ENCODE data around the gene SEC31B.

The SEC31B gene, protein sequence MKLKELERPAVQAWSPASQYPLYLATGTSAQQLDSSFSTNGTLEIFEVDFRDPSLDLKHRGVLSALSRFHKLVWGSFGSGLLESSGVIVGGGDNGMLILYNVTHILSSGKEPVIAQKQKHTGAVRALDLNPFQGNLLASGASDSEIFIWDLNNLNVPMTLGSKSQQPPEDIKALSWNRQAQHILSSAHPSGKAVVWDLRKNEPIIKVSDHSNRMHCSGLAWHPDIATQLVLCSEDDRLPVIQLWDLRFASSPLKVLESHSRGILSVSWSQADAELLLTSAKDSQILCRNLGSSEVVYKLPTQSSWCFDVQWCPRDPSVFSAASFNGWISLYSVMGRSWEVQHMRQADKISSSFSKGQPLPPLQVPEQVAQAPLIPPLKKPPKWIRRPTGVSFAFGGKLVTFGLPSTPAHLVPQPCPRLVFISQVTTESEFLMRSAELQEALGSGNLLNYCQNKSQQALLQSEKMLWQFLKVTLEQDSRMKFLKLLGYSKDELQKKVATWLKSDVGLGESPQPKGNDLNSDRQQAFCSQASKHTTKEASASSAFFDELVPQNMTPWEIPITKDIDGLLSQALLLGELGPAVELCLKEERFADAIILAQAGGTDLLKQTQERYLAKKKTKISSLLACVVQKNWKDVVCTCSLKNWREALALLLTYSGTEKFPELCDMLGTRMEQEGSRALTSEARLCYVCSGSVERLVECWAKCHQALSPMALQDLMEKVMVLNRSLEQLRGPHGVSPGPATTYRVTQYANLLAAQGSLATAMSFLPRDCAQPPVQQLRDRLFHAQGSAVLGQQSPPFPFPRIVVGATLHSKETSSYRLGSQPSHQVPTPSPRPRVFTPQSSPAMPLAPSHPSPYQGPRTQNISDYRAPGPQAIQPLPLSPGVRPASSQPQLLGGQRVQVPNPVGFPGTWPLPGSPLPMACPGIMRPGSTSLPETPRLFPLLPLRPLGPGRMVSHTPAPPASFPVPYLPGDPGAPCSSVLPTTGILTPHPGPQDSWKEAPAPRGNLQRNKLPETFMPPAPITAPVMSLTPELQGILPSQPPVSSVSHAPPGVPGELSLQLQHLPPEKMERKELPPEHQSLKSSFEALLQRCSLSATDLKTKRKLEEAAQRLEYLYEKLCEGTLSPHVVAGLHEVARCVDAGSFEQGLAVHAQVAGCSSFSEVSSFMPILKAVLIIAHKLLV

GRCh38 chr10:100519311-100520051 is at the start of gene SEC31B:
SEC31B (minus strand) TSS chr10:100519861; CDS start chr10:100516952, 2,909 bp downstream.
- no peak for DNase-seq (ENCODE audit: low spot score)

DNA sequence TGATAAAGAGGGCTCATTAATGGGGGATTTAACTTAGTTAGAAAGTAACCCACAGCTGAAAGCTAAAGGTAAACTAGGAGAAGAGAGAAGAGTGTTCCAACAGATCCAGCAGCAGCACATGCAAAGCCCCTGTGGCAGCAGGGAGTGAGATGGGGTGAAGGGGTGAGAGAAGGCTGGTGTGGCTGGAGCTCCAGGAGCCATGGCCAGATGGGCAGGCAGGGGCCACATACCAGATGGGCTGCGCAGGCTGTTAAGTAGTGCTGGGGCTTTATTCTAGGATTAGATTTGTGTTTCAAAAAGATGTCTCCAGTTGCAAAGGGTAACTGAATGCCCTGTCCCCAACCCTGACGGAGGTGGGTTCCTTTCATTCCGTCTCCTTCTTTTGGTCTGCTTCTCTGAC is 49.3 kb upstream of the SEC31B start:
- no peak for DNase-seq (ENCODE audit: low spot score)

DNA sequence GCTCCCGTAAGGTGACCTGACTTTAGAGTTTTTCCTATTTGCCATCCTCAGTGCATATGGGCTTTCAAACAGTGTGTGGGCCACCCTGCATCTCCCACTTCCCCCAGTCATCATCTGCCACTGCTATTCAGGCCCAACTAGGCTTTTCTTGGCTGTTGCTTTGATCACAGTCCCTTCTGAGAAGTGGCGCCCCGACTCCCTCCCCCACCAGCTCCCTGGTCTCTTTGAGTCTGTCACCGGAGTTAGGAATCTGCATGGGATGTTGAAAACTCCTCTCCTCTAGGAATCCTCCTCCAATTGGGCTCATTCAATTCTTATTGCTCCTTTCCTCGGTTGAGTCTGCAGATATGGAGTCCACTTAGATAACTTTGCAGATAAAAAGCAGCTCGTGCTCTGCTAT is 48.2 kb upstream of the SEC31B start:
- no peak for DNase-seq (ENCODE audit: low spot score)

DNA sequence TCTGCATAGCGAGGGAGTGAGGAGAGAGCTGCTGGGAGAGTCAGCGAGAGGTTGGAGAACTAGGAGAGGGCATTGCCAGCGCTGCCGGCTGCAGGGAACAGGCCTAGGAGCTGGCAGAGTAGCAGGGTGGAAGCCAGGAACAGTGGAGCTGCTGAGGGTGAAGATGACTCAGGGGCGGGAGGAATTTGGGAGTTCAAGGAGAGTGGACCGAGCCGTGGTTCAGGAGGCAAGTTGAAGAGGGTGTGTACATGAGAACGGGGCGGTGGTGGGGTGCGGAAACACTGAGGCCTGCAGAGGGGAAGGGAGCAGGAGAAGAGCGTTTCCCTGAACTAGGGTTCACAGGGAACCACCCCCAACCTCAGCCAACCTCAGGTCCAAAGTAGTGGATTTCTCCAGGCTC is 47.6 kb upstream of the SEC31B start:
- DNase-seq (ENCODE audit: low spot score), result peak; percentile 24

DNA sequence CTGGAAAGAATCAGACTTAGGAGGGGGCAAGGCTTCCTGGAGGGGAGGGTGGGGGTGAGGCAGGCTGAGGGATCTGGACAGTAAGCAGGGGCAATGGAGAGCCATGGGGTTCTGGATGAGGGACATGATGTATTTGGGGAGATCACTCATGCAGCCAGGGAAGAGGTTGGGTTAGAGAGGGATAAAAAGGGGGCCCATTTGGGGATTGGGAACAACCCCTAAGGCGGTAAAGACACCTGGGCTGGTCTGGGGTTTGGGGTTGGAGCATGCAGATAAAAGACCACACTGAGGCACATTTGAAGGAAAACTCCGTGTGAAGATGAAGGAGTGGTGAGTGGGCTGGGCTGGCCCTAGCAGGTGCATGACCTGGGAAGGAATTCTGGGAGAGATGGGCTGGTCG is 46.9 kb upstream of the SEC31B start:
- DNase-seq (ENCODE audit: low spot score), result no peak

DNA sequence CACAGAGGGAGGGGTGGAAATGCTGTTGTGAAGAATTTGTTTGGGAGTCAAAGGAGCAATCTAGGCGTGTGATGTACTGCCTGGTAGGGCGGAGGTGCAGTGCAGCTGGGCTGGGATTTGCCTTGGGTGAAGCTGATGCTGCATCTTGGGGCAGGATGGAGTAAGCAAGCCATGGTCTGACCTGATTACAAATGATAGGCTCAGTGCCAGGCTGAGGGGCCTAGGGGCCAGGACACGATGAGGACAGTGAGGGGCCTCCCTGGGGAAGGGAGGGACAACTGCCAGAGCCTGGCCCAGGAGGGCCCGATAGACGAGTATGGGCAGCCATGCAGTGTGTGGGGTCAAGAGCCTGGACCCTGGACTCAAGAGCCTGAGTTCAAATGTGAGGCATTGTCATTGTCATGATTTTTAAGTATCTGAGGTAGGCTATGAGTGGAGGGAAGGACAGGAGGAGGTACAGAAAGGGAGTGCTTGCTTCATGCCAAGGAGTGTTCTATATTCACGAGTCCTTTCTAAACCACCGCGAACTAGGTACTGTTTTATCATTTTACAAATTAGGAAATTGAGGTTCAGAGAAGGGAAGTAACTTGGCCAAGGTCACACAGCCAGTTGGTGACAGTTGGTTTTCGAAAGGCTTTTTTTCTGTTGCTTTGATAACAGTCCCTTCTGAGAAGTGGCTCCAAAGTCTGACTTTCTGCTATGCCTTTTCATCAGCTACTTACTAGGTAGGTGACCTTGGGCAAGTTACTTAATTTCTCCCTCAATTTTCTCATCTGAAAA is 45.7 kb upstream of the SEC31B start:
- DNase-seq (ENCODE audit: low spot score), result no peak

- peak; percentile 48 for DNase-seq (ENCODE audit: low spot score)
Measured at GRCh38 chr10:100562008-100562672, 42.5 kb upstream of the SEC31B start.

GRCh38 chr10:100561005-100561404 is 41.3 kb upstream of the SEC31B start:
- no peak for DNase-seq (ENCODE audit: low spot score)

DNA sequence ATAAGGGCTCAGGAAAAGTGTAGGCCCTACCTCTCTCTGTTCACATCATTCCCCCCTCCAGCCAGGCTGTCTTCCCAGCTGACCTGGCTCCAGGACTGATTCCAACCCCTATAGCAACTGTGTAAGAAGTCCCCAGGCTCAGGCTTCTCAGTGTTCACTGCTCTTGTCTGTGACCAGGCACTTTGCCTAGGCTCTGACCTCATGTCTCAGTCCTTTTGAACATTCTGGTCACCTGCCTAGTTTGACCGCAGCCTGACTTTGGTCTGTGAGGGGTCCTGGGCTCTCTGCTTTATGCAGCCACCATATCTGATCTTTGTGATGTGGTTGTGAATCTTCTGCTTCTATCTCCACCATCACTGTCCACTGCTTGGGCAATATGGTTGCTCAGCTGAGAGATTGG is 40.6 kb upstream of the SEC31B start:
- no peak for DNase-seq (ENCODE audit: low spot score)

DNA sequence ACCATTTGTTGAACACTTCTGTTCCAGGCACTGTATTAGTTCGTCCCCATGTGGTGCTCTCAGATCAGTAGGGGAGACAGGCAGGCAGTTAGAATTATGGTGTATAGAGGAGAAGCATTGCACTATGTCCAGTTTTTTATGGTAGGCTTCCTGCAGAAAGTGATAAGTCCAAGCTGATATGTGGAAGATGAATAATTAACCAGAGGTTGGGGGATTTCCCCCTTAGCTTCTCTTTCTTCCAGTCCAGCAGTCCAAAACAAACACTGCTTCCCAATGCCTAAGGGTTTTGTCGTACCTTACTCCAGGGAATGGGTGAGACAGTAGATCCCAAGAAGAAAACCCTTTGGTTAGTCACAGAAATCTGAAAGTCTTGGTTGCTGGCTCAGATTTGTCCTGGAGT is 35.2 kb upstream of the SEC31B start:
- DNase-seq (ENCODE audit: low spot score), result no peak

DNA sequence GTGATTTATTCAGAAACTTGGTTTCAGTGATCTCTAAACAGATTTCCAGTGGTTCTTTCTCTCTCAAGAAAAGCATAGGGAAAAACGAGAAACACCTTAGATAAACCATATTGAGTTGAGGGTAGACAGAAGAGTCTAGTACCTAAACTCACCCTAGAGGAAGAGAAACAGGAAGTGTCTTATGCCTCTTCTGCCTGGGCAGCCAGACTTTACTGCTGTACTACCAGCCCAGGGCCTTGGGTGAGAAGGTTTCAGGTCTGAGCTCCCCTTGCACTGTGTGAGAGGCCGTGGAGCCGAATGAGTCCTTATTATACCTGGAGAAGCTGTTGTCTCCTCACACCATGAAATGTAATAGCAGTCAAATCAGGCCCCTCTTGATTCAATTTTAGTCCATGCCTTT is 34.3 kb upstream of the SEC31B start:
- DNase-seq (ENCODE audit: low spot score), result no peak

DNA sequence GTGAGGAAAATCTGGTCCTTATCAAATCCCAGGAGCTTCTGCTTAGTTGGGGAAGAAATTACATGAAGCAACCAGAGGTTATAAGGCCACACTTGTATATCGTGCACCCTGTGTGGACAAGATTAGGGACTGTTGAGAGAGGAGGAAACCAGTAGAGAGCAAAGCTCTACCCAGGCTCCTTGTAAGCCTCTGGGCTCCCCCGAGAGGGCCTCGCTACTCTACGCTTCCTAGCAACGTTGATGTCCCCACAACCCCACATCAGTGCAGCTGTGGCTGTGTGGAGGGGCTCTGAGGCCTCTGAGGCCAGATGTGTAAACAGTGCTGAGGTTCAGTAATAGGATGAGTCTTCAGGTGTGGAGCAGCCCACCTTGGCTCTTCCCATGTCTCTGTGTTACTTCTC is 32.1 kb upstream of the SEC31B start:
- DNase-seq (ENCODE audit: low spot score), result no peak

GRCh38 chr10:100551196-100551595 is 31.5 kb upstream of the SEC31B start:
- no peak for DNase-seq (ENCODE audit: low spot score)

DNA sequence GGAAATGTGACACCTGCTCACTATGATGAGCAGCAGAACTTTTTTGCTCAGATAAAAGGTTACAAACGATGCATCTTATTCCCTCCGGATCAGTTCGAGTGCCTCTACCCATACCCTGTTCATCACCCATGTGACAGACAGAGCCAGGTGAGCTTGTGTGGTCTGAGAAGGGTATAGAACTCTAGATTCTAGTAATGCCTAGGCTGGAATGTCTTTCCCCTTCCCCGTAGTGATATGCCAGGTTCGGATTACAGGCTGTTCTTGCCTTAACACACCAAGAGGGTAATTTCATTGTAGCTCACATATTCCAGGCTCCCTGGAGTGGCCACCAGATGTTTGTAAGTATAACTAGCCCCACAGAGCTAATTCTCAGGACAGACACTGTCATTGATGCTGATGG is 25.3 kb upstream of the SEC31B start:
- DNase-seq (ENCODE audit: low spot score), result no peak

- no peak for DNase-seq (ENCODE audit: low spot score)
Measured at GRCh38 chr10:100537475-100537874, 17.8 kb upstream of the SEC31B start.

DNA sequence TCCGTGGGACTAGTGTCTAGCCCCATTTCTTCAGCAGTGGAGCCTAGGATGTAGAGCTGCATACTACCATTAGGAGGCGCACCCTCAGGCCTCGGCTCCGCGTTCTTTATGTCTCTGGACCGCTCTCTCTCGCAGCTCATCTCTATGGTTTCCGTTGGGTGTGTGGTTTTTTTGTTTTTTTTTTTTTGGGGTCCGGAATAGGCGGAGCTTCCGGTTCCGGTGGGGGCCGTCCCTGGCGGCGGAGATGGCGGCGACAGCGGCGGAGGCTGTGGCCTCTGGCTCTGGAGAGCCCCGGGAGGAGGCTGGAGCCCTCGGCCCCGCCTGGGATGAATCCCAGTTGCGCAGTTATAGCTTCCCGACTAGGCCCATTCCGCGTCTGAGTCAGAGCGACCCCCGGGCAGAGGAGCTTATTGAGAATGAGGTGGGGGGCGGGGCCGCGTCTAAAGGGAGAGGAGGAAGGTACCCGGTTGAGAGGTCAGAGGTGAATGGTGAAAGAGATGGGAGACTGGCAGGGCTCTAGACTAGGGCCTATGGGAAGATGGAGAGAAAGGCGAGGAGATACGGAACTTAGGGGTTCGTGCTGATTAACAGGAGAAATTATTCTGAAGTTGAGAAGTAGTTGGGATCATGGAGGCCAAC is 16.2 kb upstream of the SEC31B start, which contains the start of gene HIF1AN:
TSS of gene HIF1AN (plus strand) at position 229 of the 639 bp plus-strand sequence. CDS start at position 245, 16 bp downstream.
- peak; percentile 98 for DNase-seq (ENCODE audit: low spot score)

- no peak for DNase-seq (ENCODE audit: low spot score)
Measured at GRCh38 chr10:100535338-100535714, 15.7 kb upstream of the SEC31B start.

- DNase-seq (ENCODE audit: low spot score), result no peak
Measured at GRCh38 chr10:100534726-100535125, 15.1 kb upstream of the SEC31B start.

DNA sequence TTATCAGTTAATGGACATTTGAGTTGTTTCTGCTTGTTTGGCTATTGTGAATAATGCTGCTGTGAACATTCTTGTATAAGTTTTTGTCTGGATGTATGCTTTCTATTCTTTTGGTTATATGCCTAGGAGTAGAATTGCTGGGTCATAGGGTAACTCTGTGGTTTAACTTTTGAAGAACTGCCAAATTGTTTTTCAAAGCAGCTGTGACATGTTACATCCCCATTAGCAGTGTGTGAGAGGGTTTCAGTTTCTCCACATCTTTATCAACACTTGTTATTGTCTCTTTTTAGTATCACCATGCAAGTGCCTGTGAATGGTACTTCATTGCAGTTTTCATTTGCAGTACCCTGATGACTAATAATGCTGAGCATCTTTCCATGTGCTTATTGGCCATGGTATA is 12.1 kb upstream of the SEC31B start:
- DNase-seq (ENCODE audit: low spot score), result no peak
